Activated B cell treated with CpG ODN at 0.5 μM for 24 hours (primary cell): ENCODE measurements around the gene CDK12. TPM values are rescaled to one million over a fixed set of nuclear protein-coding genes. Genes with fewer than 3 reads are reported as not detected.

Experiments
- ATAC-seq: fragments of 200-7000 bp; cut with Tn5 transposase; one replicate; pipeline ENCODE4 v1.10.0; 2021; ENCODE audit warnings: low read depth, mild to moderate bottlenecking, moderate library complexity
- CTCF ChIA-PET: fragments of 350-600 bp; sonication (Branson Sonifier 250); formaldehyde crosslinking; loops from one replicate; lab custom pipeline; 2021; ENCODE audit warnings: antibody characterized with exemption; lab: Charles Lee
- POLR2A ChIA-PET: fragments of 350-600 bp; sonication (Branson Sonifier 250); formaldehyde crosslinking; loops from one replicate; lab custom pipeline; 2021; ENCODE audit warnings: antibody characterized with exemption; lab: Charles Lee
- DNase-seq: peaks from one replicate; pipeline ENCODE4 v3.0.0; 2022
- H3K27ac Mint-ChIP-seq: one replicate; pipeline ENCODE4 v1.8.0; 2020; ENCODE audit warnings: mixed read lengths
- H3K27me3 Mint-ChIP-seq: one replicate; pipeline ENCODE4 v1.8.0; 2021; ENCODE audit warnings: mixed read lengths
- H3K36me3 Mint-ChIP-seq: one replicate; pipeline ENCODE4 v1.8.0; 2021; ENCODE audit warnings: low read depth, mixed read lengths
- H3K4me1 Mint-ChIP-seq: one replicate; pipeline ENCODE4 v1.8.0; 2021; ENCODE audit warnings: mixed read lengths
- H3K4me3 Mint-ChIP-seq: one replicate; pipeline ENCODE4 v1.8.0; 2020; ENCODE audit warnings: mild to moderate bottlenecking, mixed read lengths
- H3K9me3 Mint-ChIP-seq: one replicate; pipeline ENCODE4 v1.8.0; 2020; ENCODE audit warnings: mixed read lengths
- CTCF ChIP-seq: fragments of 200-600 bp; IDR thresholded peaks from one replicate; pipeline ENCODE4 v1.8.0; 2022; ENCODE audit warnings: antibody characterized with exemption, mild to moderate bottlenecking
- intact Hi-C: fragments of 100-400 bp; cut with micrococcal nuclease; formaldehyde crosslinking; loops from one replicate; pipeline ENCODE4 v1.15.1; 2024
- total RNA-seq: library from RNA; stranded (reverse); gene quantifications from 2 replicates; pipeline ENCODE4 v1.2.3, GENCODE V29; 2022

Gene CDK12
- total RNA-seq, 1 donor from 2014 or later, result 118 TPM

GRCh38 chr17:39517224-39517623 lies 55.9 kb downstream of the CDK12 start:
- ChIA-PET CTCF (no interaction called here), POLR2A (no interaction called here)
- peaks cover 91% of the 10 kb centered on the region for H3K36me3 Mint-ChIP-seq

GRCh38 chr17:39525801-39526506 lies 64.7 kb downstream of the CDK12 start:
- DNase-seq (no peak), ATAC-seq (no peak)
- no peaks in the 10 kb centered on the region for H3K9me3 Mint-ChIP-seq
- ChIA-PET CTCF (interaction anchor here (1.5 kb wide), 1 partner anchor 97 kb away, joined by 10 read pairs; no protein-coding TSS in a partner anchor), POLR2A (no interaction called here)
- no peak overlapping the region for H3K27ac Mint-ChIP-seq
- H3K4me3 Mint-ChIP-seq, result no peak overlapping the region
- no peak for TF ChIP-seq CTCF
- H3K27me3 Mint-ChIP-seq, result no peaks in the 10 kb centered on the region
- intact Hi-C loops, result no loop called here
- H3K36me3 Mint-ChIP-seq, result peaks cover 84% of the 10 kb centered on the region
- no peaks in the 10 kb centered on the region for H3K4me1 Mint-ChIP-seq

More at GRCh38 chr17:39517224-39517623, 55.9 kb downstream of the CDK12 start:
- no peak for TF ChIP-seq CTCF
- no peak overlapping the region for H3K27ac Mint-ChIP-seq
- no peaks in the 10 kb centered on the region for H3K27me3 Mint-ChIP-seq
- H3K4me1 Mint-ChIP-seq, result no peaks in the 10 kb centered on the region
- DNase-seq (no peak), ATAC-seq (no peak)
- intact Hi-C loops, result no loop called here
- no peak overlapping the region for H3K4me3 Mint-ChIP-seq
- H3K9me3 Mint-ChIP-seq, result no peaks in the 10 kb centered on the region

- intact Hi-C loops, result loop anchor here (1.0 kb wide), 2 partner anchors 96 to 226 kb away; no protein-coding TSS in a partner anchor
- no peak for TF ChIP-seq CTCF
- no peak overlapping the region for H3K27ac Mint-ChIP-seq
- ChIA-PET POLR2A (interaction anchor here (0.6 kb wide), 1 partner anchor 154 kb away, joined by 10 read pairs; no protein-coding TSS in a partner anchor), CTCF (interaction anchor here (0.8 to 1.1 kb wide), 2 partner anchors 9 to 96 kb away, joined by 3 to 4 read pairs; no protein-coding TSS in a partner anchor)
- peaks cover 87% of the 10 kb centered on the region for H3K36me3 Mint-ChIP-seq
- no peak for DNase-seq
- no peaks in the 10 kb centered on the region for H3K27me3 Mint-ChIP-seq
- H3K4me3 Mint-ChIP-seq, result no peak overlapping the region
- no peaks in the 10 kb centered on the region for H3K9me3 Mint-ChIP-seq
- no peak for ATAC-seq
- H3K4me1 Mint-ChIP-seq, result no peaks in the 10 kb centered on the region
These were observed 66.0 kb downstream of the CDK12 start for GRCh38 chr17:39527220-39527813.

GRCh38 chr17:39529455-39529854 lies 68.2 kb downstream of the CDK12 start:
- peaks cover 4% of the 10 kb centered on the region for H3K4me1 Mint-ChIP-seq
- no peaks in the 10 kb centered on the region for H3K27me3 Mint-ChIP-seq
- POLR2A ChIA-PET, result interaction anchor here (0.7 kb wide), 1 partner anchor 58 kb away, joined by 3 read pairs; no protein-coding TSS in a partner anchor
- CTCF ChIA-PET, result interaction anchor here (1.4 kb wide), 1 partner anchor 92 kb away, joined by 4 read pairs; no protein-coding TSS in a partner anchor
- DNase-seq, result no peak
- intact Hi-C loops, result no loop called here
- no peak for ATAC-seq
- no peak overlapping the region for H3K27ac Mint-ChIP-seq
- peaks cover 72% of the 10 kb centered on the region for H3K36me3 Mint-ChIP-seq
- H3K4me3 Mint-ChIP-seq, result no peak overlapping the region
- no peaks in the 10 kb centered on the region for H3K9me3 Mint-ChIP-seq
- no peak for TF ChIP-seq CTCF

GRCh38 chr17:39530513-39530912 lies 69.2 kb downstream of the CDK12 start:
- ChIA-PET CTCF (no interaction called here), POLR2A (no interaction called here)
- no peak for DNase-seq
- intact Hi-C loops, result no loop called here
- Mint-ChIP-seq H3K36me3 (peaks cover 61% of the 10 kb centered on the region), H3K27me3 (no peaks in the 10 kb centered on the region), H3K4me1 (peaks cover 4% of the 10 kb centered on the region), H3K4me3 (no peak overlapping the region), H3K27ac (no peak overlapping the region), H3K9me3 (no peaks in the 10 kb centered on the region)
- TF ChIP-seq CTCF, result no peak
- no peak for ATAC-seq
